B cell (primary cell): ENCODE measurements around the gene TEDC2. TPM values are rescaled to one million over a fixed set of nuclear protein-coding genes. Genes with fewer than 3 reads are reported as not detected.

ENCODE experiments used
- ATAC-seq: fragments of 200-7000 bp; cut with Tn5 transposase; one replicate; pipeline ENCODE4 v1.10.0; 2021; ENCODE audit warnings: low read depth, mild to moderate bottlenecking, moderate number of reproducible peaks, moderate library complexity
- CTCF ChIA-PET: fragments of 350-600 bp; sonication (Branson Sonifier 250); formaldehyde crosslinking; loops from one replicate; lab custom pipeline; 2021; ENCODE audit warnings: antibody characterized with exemption, inconsistent platforms; lab: Charles Lee
- POLR2A ChIA-PET: fragments of 350-600 bp; sonication (Branson Sonifier 250); formaldehyde crosslinking; loops from one replicate; lab custom pipeline; 2021; ENCODE audit warnings: antibody characterized with exemption; lab: Charles Lee
- DNase-seq: peaks from one replicate; pipeline ENCODE4 v3.0.0; 2013
- H2AFZ ChIP-seq: 2 replicates; pipeline ENCODE4 v1.6.1; 2012; ENCODE audit warnings: mild to moderate bottlenecking, low read depth, low read length; ENCODE audit not compliant: insufficient read depth, poor library complexity, severe bottlenecking
- H3K27ac ChIP-seq, 2 donors: 1 replicate in 1 of 2; 2 replicates in 1 of 2; pipeline ENCODE4 v1.5.1; 2012 to 2013; ENCODE audit warnings: low read length in 2 of 2, mild to moderate bottlenecking in 2 of 2, moderate library complexity in 1 of 2
- H3K27me3 ChIP-seq, 4 experiments: fragments of 200-600 bp in 1 of 4; sonication (generic) in 1 of 4; replicated peaks in 1 of 4; 1 replicate in 2 of 4; 2 replicates in 2 of 4; pipeline versions ENCODE4 v1.6.1 to v1.7.0; 2013 to 2016; ENCODE audit warnings: low read length in 3 of 4, mild to moderate bottlenecking in 2 of 4, mixed read lengths in 1 of 4, moderate library complexity in 1 of 4; ENCODE audit not compliant: insufficient read depth in 4 of 4, control insufficient read depth in 3 of 4; ENCODE audit errors: control extremely low read depth in 1 of 4
- H3K36me3 ChIP-seq, 2 experiments: replicated peaks in 1 of 2; 1 replicate in 1 of 2; 2 replicates in 1 of 2; pipeline versions ENCODE4 v1.6.1 to v1.7.1; 2013; ENCODE audit warnings: low read length in 1 of 2; ENCODE audit not compliant: insufficient read depth in 2 of 2, control insufficient read depth in 1 of 2; ENCODE audit errors: control extremely low read depth in 1 of 2, extremely low read depth in 1 of 2
- H3K4me1 ChIP-seq, 2 donors: fragments of 200-600 bp in 1 of 2; sonication (generic) in 1 of 2; 1 replicate in 1 of 2; 2 replicates in 1 of 2; pipeline versions ENCODE4 v1.5.1 to v1.6.1; 2013 to 2017; ENCODE audit warnings: low read length in 2 of 2; ENCODE audit not compliant: control insufficient read depth in 2 of 2, insufficient read depth in 2 of 2
- H3K4me2 ChIP-seq: replicated peaks from 2 replicates; pipeline ENCODE3; 2012; ENCODE audit warnings: mild to moderate bottlenecking, low read depth, low read length; ENCODE audit not compliant: poor library complexity, severe bottlenecking
- H3K4me3 ChIP-seq, 5 experiments: fragments of 200-600 bp in 1 of 5; sonication (generic) in 1 of 5; 1 replicate in 3 of 5; 2 replicates in 2 of 5; pipeline versions ENCODE4 v1.5.1 to v1.7.0; 2011 to 2016; ENCODE audit warnings: low read length in 4 of 5, mild to moderate bottlenecking in 4 of 5, low read depth in 2 of 5, control low read depth in 1 of 5, moderate library complexity in 1 of 5; ENCODE audit not compliant: insufficient read depth in 1 of 5; ENCODE audit errors: control extremely low read depth in 1 of 5, extremely low read depth in 1 of 5
- H3K79me2 ChIP-seq: fragments of 200-600 bp; sonication (generic); one replicate; pipeline ENCODE4 v1.6.0; 2016; ENCODE audit warnings: low read length; ENCODE audit not compliant: control insufficient read depth, insufficient read depth
- H3K9ac ChIP-seq: fragments of 200-600 bp; sonication (generic); 2 replicates; pipeline ENCODE4 v1.6.1; 2017; ENCODE audit warnings: mild to moderate bottlenecking, low read length, moderate library complexity
- H3K9me3 ChIP-seq, 3 donors: one replicate each; pipeline versions ENCODE4 v1.6.1 to v1.7.1; 2013; ENCODE audit warnings: low read length in 2 of 3; ENCODE audit not compliant: control insufficient read depth in 2 of 3, insufficient read depth in 1 of 3; ENCODE audit errors: control extremely low read depth in 1 of 3
- H4K20me1 ChIP-seq: 2 replicates; pipeline ENCODE4 v1.6.0; 2012; ENCODE audit warnings: mild to moderate bottlenecking, low read length; ENCODE audit not compliant: insufficient read depth, control insufficient read depth, poor library complexity, severe bottlenecking
- H3K27ac Mint-ChIP-seq: one replicate; pipeline ENCODE4 v1.8.0; 2021; ENCODE audit warnings: mixed read lengths
- H3K27me3 Mint-ChIP-seq: one replicate; pipeline ENCODE4 v1.8.0; 2021; ENCODE audit warnings: mixed read lengths
- H3K4me1 Mint-ChIP-seq: one replicate; pipeline ENCODE4 v1.8.0; 2021; ENCODE audit warnings: mixed read lengths
- H3K4me3 Mint-ChIP-seq: one replicate; pipeline ENCODE4 v1.8.0; 2021; ENCODE audit warnings: mixed read lengths
- H3K9me3 Mint-ChIP-seq: one replicate; pipeline ENCODE4 v1.8.0; 2022; ENCODE audit warnings: mixed read lengths; ENCODE audit not compliant: insufficient read depth
- CTCF ChIP-seq: fragments of 200-600 bp; IDR thresholded peaks from one replicate; pipeline ENCODE4 v1.8.0; 2022; ENCODE audit warnings: antibody characterized with exemption, mild to moderate bottlenecking
- EZH2 ChIP-seq: IDR thresholded peaks from 2 replicates; pipeline ENCODE4 v1.6.1; 2012; ENCODE audit warnings: borderline replicate concordance, low read depth, mild to moderate bottlenecking, moderate library complexity, low read length; ENCODE audit not compliant: insufficient read depth, poor library complexity, severe bottlenecking
- WGBS: methylation state at CpG from one replicate; pipeline ENCODE4 v1.1.5; 2013; ENCODE audit warnings: missing lambda C conversion rate; ENCODE audit not compliant: insufficient coverage; 5-methylcytosine and 5-hydroxymethylcytosine counted together
- intact Hi-C: fragments of 100-400 bp; cut with micrococcal nuclease; formaldehyde crosslinking; loops from one replicate; pipeline ENCODE4 v1.10.0; 2022
- polyA plus RNA-seq: library from polyadenylated mRNA; depleted of rRNA; stranded (reverse); fragments of >200 nt; gene quantifications from 2 replicates; pipeline ENCODE4 v1.2.3, GENCODE V29; 2012
- total RNA-seq, 2 donors: library from RNA; stranded (reverse); fragments of 120-200 nt in 1 of 2; gene quantifications; 1 replicate in 1 of 2; 2 replicates in 1 of 2; pipeline versions ENCODE4 v1.2.3 to v1.2.4, GENCODE V29; 2013 to 2022

TEDC2 gene
- total and polyA plus RNA-seq, 2 donors (not counting 1 experiment from before 2014, with no cell fraction given): 1.1 to 2.9 TPM

GRCh38 chr16:2450975-2451381, 8.9 kb upstream of the TEDC2 start:
- DNase-seq: no peak
- intact Hi-C loops: no loop called here
- peaks cover 0 to 34% of the 10 kb centered on the region in 2 experiments for H3K36me3 ChIP-seq

GRCh38 chr16:2451851-2452320, 8.0 kb upstream of the TEDC2 start:
- CTCF ChIA-PET: no interaction called here

More at GRCh38 chr16:2450975-2451381, 8.9 kb upstream of the TEDC2 start:
- Histone ChIP-seq H3K79me2 (peaks cover 7% of the 10 kb centered on the region), H3K27ac (no peak overlapping the region), H4K20me1 (no peaks in the 10 kb centered on the region), H3K4me3 (no peak overlapping the region), H3K9me3 (peaks cover 0 to 2% (median 0%) of the 10 kb centered on the region in 3 donors), H3K4me1 (no peaks in the 10 kb centered on the region), H2AFZ (no peak overlapping the region), H3K4me2 (no peak overlapping the region), H3K27me3 (no peaks in the 10 kb centered on the region), H3K9ac (no peak overlapping the region)
- ATAC-seq: no peak
- H3K27me3 Mint-ChIP-seq: no peaks in the 10 kb centered on the region
- WGBS: 95% methylated on average over 19 of the region's 19 CpGs
- CTCF ChIA-PET: interaction anchor here (1.1 kb wide), 1 partner anchor 21 kb away, joined by 3 read pairs; no protein-coding TSS in a partner anchor
- H3K9me3 Mint-ChIP-seq: no peaks in the 10 kb centered on the region
- H3K4me3 Mint-ChIP-seq: no peak overlapping the region
- H3K27ac Mint-ChIP-seq: no peak overlapping the region
- no peaks in the 10 kb centered on the region for H3K4me1 Mint-ChIP-seq
- TF ChIP-seq EZH2: no peak
- no peak for TF ChIP-seq CTCF
- POLR2A ChIA-PET: interaction anchor here (0.7 kb wide), 1 partner anchor 14 kb away, joined by 4 read pairs; no protein-coding TSS in a partner anchor

More at GRCh38 chr16:2451851-2452320, 8.0 kb upstream of the TEDC2 start:
- H3K4me3 ChIP-seq: no peak overlapping the region
- 98% methylated on average over 18 of the region's 18 CpGs for WGBS
- H3K9me3 ChIP-seq: peaks cover 0 to 2% (median 0%) of the 10 kb centered on the region in 3 donors
- H3K4me2 ChIP-seq: no peak overlapping the region
- no peaks in the 10 kb centered on the region for H3K9me3 Mint-ChIP-seq
- DNase-seq (no peak), ATAC-seq (no peak)
- H3K27ac ChIP-seq: no peak overlapping the region
- TF ChIP-seq CTCF (no peak), EZH2 (no peak)
- H3K4me1 ChIP-seq: no peaks in the 10 kb centered on the region
- no peaks in the 10 kb centered on the region for H3K27me3 Mint-ChIP-seq
- H3K79me2 ChIP-seq: peaks cover 7% of the 10 kb centered on the region
- H2AFZ ChIP-seq: no peak overlapping the region
- H3K4me3 Mint-ChIP-seq: no peak overlapping the region
- no peaks in the 10 kb centered on the region for H3K4me1 Mint-ChIP-seq
- H3K27me3 ChIP-seq: no peaks in the 10 kb centered on the region
- intact Hi-C loops: no loop called here
- POLR2A ChIA-PET: no interaction called here
- H3K27ac Mint-ChIP-seq: no peak overlapping the region
- H4K20me1 ChIP-seq: no peaks in the 10 kb centered on the region
- H3K9ac ChIP-seq: no peak overlapping the region
- H3K36me3 ChIP-seq: peaks cover 0 to 25% of the 10 kb centered on the region in 2 experiments
